Mucosa of descending colon (tissue), 3 donors: Measurements from ENCODE around the gene CACHD1. TPM values are rescaled to one million over a fixed set of nuclear protein-coding genes. Genes with fewer than 3 reads are reported as not detected.
"Not testable (repeated sequence)": the region's sequence is repeated elsewhere in the genome, so short reads cannot be mapped to it uniquely, and the experiment has no call there.

Source experiments
- ATAC-seq: fragments of 200-7000 bp; cut with Tn5 transposase; one replicate; pipeline ENCODE4 v1.9.1; 2020; ENCODE audit warnings: mild to moderate bottlenecking, moderate library complexity
- DNase-seq, 3 donors: peaks; one replicate each; pipeline ENCODE4 v3.0.0-alpha.2; 2020
- H3K36me3 ChIP-seq: fragments of 200-600 bp; one replicate; pipeline ENCODE4 v1.8.0; 2021; ENCODE audit warnings: low read depth, mild to moderate bottlenecking
- H3K4me1 ChIP-seq: fragments of 200-600 bp; one replicate; pipeline ENCODE4 v1.8.0; 2021; ENCODE audit warnings: low read depth, mild to moderate bottlenecking
- H3K4me3 ChIP-seq: fragments of 200-600 bp; one replicate; pipeline ENCODE4 v1.8.0; 2021; ENCODE audit warnings: mild to moderate bottlenecking
- H3K9me3 ChIP-seq: fragments of 200-600 bp; one replicate; pipeline ENCODE4 v1.8.0; 2021; ENCODE audit warnings: mild to moderate bottlenecking
- intact Hi-C, 2 donors: fragments of 100-400 bp; cut with DNase I in 1 of 2; cut with micrococcal nuclease in 1 of 2; formaldehyde crosslinking; loops; one replicate each; pipeline versions ENCODE4 v1.11.0 to v1.11.1; 2022; cut with DNase I, micrococcal nuclease
- total RNA-seq, 3 donors: library from RNA; stranded (reverse); fragmentation: NEBNext Ultra II Directional in 2 of 3; extraction: Animal tissue kit (Norgen Biotek cat#: 25700) in 2 of 3; gene quantifications; one replicate each; pipeline versions ENCODE4 v1.2.1 to v1.2.4, GENCODE V29; 2021 to 2023
- TF ChIP-seq, protein P1 (sequence below): fragments of 200-600 bp; IDR thresholded peaks from one replicate; pipeline ENCODE4 v1.8.0; 2022; ENCODE audit warnings: antibody characterized with exemption, mild to moderate bottlenecking
- donor health status: DM: no; HTN: no; CAD: no; lungs with moderate emphysema.
- donor health status: DM: no; HTN: no; CAD: no.
- donor health status: DM: no; HTN: yes; CAD: no.

The CACHD1 gene
- total RNA-seq, 3 donors from 2014 or later, result 1.3 to 3.7 (median 2.7) TPM

DNA sequence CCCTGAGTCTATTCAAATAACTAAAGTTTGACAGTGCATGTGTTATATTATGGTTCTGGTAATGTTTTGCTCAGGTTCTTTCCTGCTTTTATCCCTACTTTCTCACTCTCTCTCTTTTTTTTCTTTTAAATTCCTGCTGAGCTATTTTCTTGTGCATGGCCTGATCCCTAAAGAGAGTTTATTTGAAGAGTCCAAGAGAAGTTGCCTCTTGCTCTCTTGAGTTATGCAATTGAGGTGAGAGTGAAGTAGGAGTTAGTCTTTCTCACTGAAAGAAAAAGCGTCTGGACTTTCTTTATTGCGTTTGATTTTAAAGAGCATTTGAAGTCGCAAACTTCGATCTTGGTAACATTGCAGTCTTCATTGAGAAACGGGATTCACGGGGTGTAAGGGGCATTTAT is 138.7 kb downstream of the CACHD1 start:
- H3K4me1 ChIP-seq, result no peaks in the 10 kb centered on the region
- H3K4me3 ChIP-seq, result no peak overlapping the region
- no peaks in the 10 kb centered on the region for H3K9me3 ChIP-seq
- ATAC-seq (no peak), DNase-seq (no peak)
- intact Hi-C loops, result no loop called here
- H3K36me3 ChIP-seq, result no peaks in the 10 kb centered on the region
- TF ChIP-seq, protein P1, sequence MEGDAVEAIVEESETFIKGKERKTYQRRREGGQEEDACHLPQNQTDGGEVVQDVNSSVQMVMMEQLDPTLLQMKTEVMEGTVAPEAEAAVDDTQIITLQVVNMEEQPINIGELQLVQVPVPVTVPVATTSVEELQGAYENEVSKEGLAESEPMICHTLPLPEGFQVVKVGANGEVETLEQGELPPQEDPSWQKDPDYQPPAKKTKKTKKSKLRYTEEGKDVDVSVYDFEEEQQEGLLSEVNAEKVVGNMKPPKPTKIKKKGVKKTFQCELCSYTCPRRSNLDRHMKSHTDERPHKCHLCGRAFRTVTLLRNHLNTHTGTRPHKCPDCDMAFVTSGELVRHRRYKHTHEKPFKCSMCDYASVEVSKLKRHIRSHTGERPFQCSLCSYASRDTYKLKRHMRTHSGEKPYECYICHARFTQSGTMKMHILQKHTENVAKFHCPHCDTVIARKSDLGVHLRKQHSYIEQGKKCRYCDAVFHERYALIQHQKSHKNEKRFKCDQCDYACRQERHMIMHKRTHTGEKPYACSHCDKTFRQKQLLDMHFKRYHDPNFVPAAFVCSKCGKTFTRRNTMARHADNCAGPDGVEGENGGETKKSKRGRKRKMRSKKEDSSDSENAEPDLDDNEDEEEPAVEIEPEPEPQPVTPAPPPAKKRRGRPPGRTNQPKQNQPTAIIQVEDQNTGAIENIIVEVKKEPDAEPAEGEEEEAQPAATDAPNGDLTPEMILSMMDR, result no peak

DNA sequence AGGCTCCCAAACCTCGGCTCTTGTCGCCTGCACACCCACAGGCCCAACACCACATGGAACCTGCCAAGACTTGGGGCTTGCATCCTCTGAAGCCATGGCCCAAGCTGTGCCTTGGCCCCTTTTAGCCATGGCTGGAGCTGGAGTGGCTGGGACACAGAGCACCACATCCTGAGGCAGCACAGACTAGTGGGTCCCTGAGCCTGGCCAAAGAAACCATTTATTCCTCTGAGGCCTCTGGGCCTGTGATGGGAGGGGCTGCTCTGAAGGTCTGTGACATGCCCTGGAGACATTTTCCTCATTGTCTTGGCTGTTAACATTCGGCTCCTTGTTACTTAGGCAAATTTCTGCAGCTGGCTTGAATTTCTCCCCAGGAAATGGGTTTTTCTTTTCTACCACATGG is 141.0 kb downstream of the CACHD1 start:
- ATAC-seq, H3K9me3 ChIP-seq, H3K36me3 ChIP-seq, DNase-seq, H3K4me3 ChIP-seq, intact Hi-C loops, H3K4me1 ChIP-seq: not testable (repeated sequence)

DNA sequence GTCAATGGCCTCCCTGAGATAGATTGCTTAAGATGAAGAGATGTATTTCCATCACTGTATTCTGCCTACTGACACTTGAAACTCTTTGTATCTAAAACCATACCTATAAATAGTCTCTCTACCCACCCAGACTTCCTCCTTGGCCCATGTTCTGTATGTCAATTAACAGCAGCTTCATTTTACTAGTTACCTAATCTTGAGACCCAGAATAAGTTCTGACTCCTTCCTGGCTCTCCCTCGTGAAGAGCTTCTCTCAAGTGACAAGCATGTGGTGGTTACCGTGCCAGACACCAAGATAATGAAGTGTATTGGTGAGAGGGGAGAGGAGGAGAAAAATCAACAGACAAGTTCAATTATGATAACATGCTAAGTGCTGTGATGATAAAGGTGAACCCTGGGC is 146.1 kb downstream of the CACHD1 start:
- ATAC-seq (no peak), DNase-seq (no peak)
- TF ChIP-seq, protein P1, result no peak
- intact Hi-C loops, result no loop called here
- Histone ChIP-seq H3K36me3 (no peaks in the 10 kb centered on the region), H3K4me1 (no peaks in the 10 kb centered on the region), H3K9me3 (no peaks in the 10 kb centered on the region), H3K4me3 (no peak overlapping the region)

DNA sequence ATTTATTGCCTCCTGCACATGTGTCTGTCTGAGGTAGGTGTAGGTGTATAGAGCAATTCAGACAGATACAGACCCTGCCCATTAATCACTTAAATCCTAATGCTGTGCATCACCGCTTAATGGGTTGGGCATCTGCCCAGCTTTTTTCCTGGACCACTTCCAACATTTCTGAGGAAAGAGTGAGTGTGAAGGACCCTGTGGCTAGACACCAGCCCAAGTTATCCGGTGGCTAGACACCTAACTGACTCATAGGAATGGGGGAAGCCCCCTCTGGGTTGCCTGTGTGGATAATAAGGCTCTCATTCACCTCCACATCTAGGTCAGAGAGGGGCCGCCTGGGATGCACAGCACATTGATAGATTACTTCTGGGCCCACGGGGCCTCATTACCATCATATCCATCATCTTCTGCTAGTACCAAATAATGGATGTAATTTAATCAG is 153.8 kb downstream of the CACHD1 start:
- TF ChIP-seq, protein P1, result no peak
- no peak for DNase-seq
- intact Hi-C loops, result no loop called here
- Histone ChIP-seq H3K9me3 (no peaks in the 10 kb centered on the region), H3K36me3 (no peaks in the 10 kb centered on the region), H3K4me3 (no peak overlapping the region), H3K4me1 (no peaks in the 10 kb centered on the region)
- ATAC-seq, result no peak

DNA sequence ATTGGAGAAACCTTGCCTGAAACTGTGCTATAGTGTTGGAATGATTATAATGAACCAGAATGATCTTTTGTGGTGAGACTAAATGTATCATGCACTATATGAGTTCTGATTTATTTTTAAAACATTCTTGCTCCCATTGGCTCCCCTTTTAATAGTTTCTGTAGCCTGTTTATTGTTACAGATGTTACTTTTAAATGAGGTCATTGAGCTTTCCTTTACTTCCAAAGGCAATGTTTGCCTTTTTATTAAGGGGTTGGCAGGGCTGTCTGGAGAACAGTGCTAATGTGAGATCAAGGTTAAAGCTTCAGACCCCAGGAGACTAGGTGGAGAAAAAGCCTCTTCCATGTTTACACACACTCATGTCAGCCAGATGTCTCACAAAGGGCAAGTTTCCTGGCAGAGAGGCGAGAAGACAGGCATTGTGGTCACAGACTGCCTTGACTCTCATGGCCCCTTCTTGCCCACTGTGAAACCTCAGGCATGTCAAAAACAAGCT is 154.3 kb downstream of the CACHD1 start:
- DNase-seq, result no peak
- no peaks in the 10 kb centered on the region for H3K4me1 ChIP-seq
- intact Hi-C loops, result no loop called here
- ATAC-seq, result no peak
- no peaks in the 10 kb centered on the region for H3K36me3 ChIP-seq
- H3K9me3 ChIP-seq, result no peaks in the 10 kb centered on the region
- no peak overlapping the region for H3K4me3 ChIP-seq
- TF ChIP-seq, protein P1, result no peak

DNA sequence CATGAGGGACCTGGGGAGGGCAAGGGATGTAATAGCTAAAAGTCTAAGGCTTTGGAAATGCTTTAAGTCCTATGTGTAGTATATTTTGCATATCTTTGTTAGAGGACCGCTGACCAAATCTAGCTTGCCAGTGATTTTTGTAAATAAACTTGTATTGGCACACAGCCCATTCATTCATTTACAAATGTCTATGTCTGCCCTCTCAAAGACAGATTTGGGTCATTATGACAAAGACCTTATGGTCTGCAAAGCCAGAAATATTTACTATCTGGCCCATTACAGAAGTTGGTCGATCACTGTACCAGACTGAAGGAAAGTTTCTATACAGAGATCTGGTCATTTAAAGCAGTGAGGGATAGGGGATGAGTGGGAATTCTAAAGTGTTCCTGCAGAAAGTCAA is 154.9 kb downstream of the CACHD1 start:
- Histone ChIP-seq H3K4me1 (no peaks in the 10 kb centered on the region), H3K4me3 (no peak overlapping the region), H3K9me3 (no peaks in the 10 kb centered on the region), H3K36me3 (no peaks in the 10 kb centered on the region)
- TF ChIP-seq, protein P1, result no peak
- ATAC-seq, result no peak
- no peak for DNase-seq
- intact Hi-C loops, result no loop called here
